ENCODE results near the gene VEPH1.

GRCh38 chr3:157318639-157319288 is 184.5 kb downstream of the VEPH1 start:
- no peak for TF ChIP-seq POLR2A (IDR thresholded peaks at IDR 0.05)
- no peak for TF ChIP-seq CTCF (IDR thresholded peaks at IDR 0.05)

Data from body of pancreas (tissue), 4 donors.